Measurements from ENCODE around the gene TSPYL1.
"Not testable (repeated sequence)": the region's sequence is repeated elsewhere in the genome, so short reads cannot be mapped to it uniquely, and the experiment has no call there.

TSPYL1 gene

GRCh38 chr6:116279232-116280160 lies at the start of gene TSPYL1:
TSPYL1 (minus strand) TSS chr6:116279930; CDS start chr6:116279830, 100 bp downstream.
- DNase-seq (ENCODE audit: low read depth), result peak; percentile 87

DNA sequence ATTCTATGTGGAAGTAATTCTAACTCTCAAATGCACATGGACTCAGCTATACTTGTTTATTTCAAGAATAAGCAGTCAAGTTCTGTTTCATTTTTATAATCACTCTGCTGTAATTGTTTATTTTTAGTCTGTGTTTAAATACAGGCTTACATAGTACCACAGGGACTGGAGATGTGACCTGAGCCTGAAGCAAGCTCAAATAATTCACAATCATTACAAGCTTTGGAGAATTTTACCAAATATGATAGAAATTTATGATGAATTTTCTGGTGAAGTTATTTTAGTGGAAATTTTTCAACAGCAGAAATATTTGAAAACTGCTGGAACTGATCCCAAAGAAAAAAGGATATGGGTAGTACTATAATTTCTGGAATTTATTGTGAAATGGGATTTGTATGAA lies 49.4 kb upstream of the TSPYL1 start:
- DNase-seq (ENCODE audit: low read depth), result no peak

GRCh38 chr6:116328528-116328903 lies 48.8 kb upstream of the TSPYL1 start:
- DNase-seq (ENCODE audit: low read depth), result no peak

- no peak for DNase-seq (ENCODE audit: low read depth)
Measured at GRCh38 chr6:116327803-116328527, 48.2 kb upstream of the TSPYL1 start.

DNA sequence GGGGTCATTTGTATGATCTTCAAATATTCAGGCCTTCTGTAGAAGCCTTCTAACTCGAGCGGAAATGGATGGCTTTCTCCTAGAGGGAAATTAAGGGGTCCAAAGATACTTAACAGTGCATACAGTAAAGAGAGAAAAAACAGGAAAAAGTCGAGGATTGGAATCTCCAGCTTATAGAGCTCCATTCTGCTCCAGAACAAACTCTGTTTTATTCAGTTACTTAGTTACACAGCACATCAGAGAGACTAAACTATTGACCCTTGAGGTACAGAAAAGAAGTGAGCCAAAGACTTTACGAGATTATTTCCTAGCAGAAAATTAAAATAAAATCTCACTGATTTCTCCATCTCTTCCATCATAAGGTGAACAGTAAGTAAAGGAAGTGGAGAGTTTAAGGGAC lies 47.3 kb upstream of the TSPYL1 start:
- DNase-seq (ENCODE audit: low read depth), result no peak

- no peak for DNase-seq (ENCODE audit: low read depth)
Measured at GRCh38 chr6:116326181-116326671, 46.5 kb upstream of the TSPYL1 start.

DNA sequence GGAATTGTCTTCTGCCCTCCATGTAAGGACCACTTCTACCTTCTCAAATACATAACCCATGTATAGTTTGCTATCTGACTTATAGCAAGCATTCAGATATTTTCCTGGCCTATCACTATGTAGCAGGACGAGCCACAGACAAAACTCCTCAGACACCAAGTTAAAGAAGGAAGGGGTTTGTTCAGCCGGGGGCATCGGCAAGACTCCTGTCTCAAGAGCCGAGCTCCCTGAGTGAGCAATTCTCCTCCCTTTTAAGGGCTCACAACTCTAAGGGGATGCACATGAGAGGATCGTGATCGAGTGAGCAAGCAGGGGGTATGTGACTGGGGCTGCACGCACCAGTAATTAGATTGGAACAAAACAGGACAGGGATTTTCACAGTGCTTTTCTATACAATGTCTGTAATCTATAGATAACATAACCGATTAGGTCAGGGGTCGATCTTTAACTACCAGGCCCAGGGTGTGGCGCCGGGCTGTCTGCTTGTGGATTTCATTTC lies 46.0 kb upstream of the TSPYL1 start:
- not testable (repeated sequence) for DNase-seq (ENCODE audit: low read depth)

GRCh38 chr6:116323863-116324262 lies 44.1 kb upstream of the TSPYL1 start:
- no peak for DNase-seq (ENCODE audit: low read depth)

- DNase-seq (ENCODE audit: low read depth), result not testable (repeated sequence)
Measured at GRCh38 chr6:116321933-116322332, 42.2 kb upstream of the TSPYL1 start.

GRCh38 chr6:116316772-116317467 lies 37.2 kb upstream of the TSPYL1 start:
- no peak for DNase-seq (ENCODE audit: low read depth)

DNA sequence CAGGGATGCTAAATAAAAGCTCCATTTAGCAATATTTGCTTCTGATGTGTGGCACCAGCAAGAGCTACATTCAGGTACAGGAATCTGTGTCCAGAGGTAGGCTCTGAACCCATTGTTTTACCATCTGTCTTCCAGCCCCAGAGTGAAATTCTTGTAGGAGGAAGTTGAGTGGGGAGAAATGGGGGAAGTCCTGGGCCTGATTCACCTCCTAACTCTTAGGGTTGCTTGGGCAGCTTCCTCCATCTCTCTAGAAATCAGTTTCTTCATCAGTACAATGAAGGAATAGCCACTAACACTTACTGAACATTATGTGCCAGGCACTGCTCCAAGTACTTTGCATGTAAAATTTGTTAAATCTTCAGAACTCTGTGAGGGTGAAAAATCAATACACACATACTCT lies 35.1 kb upstream of the TSPYL1 start:
- no peak for DNase-seq (ENCODE audit: low read depth)

DNA sequence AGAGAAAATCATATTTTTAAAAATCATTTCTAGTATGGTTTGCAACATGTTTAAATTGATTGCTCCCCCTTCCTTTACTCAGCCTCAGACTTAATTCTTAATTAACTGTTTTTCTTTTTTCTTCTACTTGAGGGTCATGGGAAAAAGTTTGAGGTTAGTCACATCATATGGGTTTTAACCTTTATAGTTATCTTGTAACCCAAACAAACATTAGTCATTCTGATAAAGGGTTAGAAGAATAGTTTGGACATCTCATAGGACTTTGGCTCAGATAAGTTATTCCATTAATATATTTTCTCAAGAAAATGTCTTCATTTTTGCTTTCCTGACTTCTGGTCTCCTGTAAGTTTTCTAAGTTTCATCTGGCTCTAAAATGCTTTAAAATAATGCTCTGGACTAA lies 34.5 kb upstream of the TSPYL1 start:
- no peak for DNase-seq (ENCODE audit: low read depth)

- DNase-seq (ENCODE audit: low read depth), result no peak
Measured at GRCh38 chr6:116313101-116313776, 33.5 kb upstream of the TSPYL1 start.

GRCh38 chr6:116309657-116310056 lies 29.9 kb upstream of the TSPYL1 start:
- DNase-seq (ENCODE audit: low read depth), result no peak

DNA sequence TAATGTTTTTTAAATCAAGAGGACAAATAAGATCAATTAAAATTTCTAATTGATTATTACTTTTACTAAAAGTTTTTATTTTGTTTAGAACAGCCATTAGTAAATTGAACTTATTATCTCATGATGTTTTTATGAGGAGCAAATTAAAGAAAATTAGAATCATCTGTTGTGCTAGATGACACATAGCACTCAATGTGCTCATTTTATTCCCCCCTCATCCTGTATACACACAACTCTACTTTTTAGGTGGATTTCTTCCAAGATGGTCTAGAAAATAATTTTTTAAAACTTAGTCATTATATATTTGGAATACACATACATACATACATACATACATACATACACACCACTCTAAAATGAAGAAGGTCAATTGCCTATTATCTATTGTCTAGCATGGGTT lies 29.3 kb upstream of the TSPYL1 start:
- DNase-seq (ENCODE audit: low read depth), result no peak

GRCh38 chr6:116307633-116308032 lies 27.9 kb upstream of the TSPYL1 start:
- DNase-seq (ENCODE audit: low read depth), result no peak

- DNase-seq (ENCODE audit: low read depth), result no peak
Measured at GRCh38 chr6:116307001-116307400, 27.3 kb upstream of the TSPYL1 start.

- DNase-seq (ENCODE audit: low read depth), result no peak
Measured at GRCh38 chr6:116304538-116305097, 24.9 kb upstream of the TSPYL1 start.

DNA sequence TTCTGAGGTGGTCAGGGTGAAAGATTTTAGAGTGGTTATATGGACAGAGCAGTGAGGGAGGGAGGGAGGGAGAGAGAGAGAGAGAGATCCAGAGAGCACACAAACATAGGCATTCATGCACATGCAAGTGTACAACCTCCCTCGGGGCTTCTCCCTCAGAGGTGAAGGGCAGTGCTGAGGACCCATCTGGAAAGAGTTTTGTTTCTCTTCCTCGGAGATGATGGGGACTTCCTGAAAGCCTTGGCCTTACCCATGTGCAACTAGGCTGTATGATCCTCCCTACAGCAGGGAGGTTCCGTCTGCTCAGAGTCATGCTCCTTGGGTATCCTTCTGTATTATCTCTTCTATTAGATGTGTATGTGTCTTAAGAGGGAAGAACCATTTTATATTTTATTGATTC lies 21.4 kb upstream of the TSPYL1 start:
- no peak for DNase-seq (ENCODE audit: low read depth)

- no peak for DNase-seq (ENCODE audit: low read depth)
Measured at GRCh38 chr6:116300566-116300965, 20.8 kb upstream of the TSPYL1 start.

GRCh38 chr6:116298973-116299372 lies 19.2 kb upstream of the TSPYL1 start:
- DNase-seq (ENCODE audit: low read depth), result no peak

Data from activated gamma-delta T cell treated with anti-CD3 and anti-CD28 coated beads, Interleukin-2, amount 50 U/mL, for 16 hours (primary cell).